HEK293 (cell line): ENCODE measurements around the gene CTSH.

Experiments
- BCL6B ChIP-seq: fragments of 450-650 bp; formaldehyde crosslinking; IDR thresholded peaks from 2 replicates; pipeline ENCODE4 v1.5.1; 2017; ENCODE audit warnings: missing biosample characterization, missing genetic modification characterization
- EGR2 ChIP-seq: fragments of 450-650 bp; formaldehyde crosslinking; IDR thresholded peaks from 2 replicates; pipeline ENCODE4 v1.5.1; 2016; ENCODE audit warnings: low read depth, missing biosample characterization, missing genetic modification characterization
- INSM2 ChIP-seq: fragments of 450-650 bp; formaldehyde crosslinking; IDR thresholded peaks from 2 replicates; pipeline ENCODE4 v1.5.1; 2016; ENCODE audit warnings: missing biosample characterization, missing genetic modification characterization
- KLF10 ChIP-seq: fragments of 450-650 bp; IDR thresholded peaks from 2 replicates; pipeline ENCODE4 v1.5.1; 2018; ENCODE audit warnings: missing biosample characterization, mild to moderate bottlenecking, missing genetic modification characterization
- KLF16 ChIP-seq: fragments of 450-650 bp; formaldehyde crosslinking; IDR thresholded peaks from 2 replicates; pipeline ENCODE4 v1.5.1; 2017; ENCODE audit warnings: missing biosample characterization, missing genetic modification characterization
- KLF7 ChIP-seq: fragments of 450-650 bp; formaldehyde crosslinking; IDR thresholded peaks from 2 replicates; pipeline ENCODE4 v1.5.1; 2016; ENCODE audit warnings: missing biosample characterization, missing genetic modification characterization, borderline replicate concordance
- OSR2 ChIP-seq: fragments of 450-650 bp; formaldehyde crosslinking; IDR thresholded peaks from 2 replicates; pipeline ENCODE4 v1.5.1; 2016; ENCODE audit warnings: missing biosample characterization, missing genetic modification characterization
- PRDM1 ChIP-seq: fragments of 450-650 bp; formaldehyde crosslinking; IDR thresholded peaks from 2 replicates; pipeline ENCODE4; 2016; ENCODE audit warnings: missing biosample characterization, missing genetic modification characterization
- REST ChIP-seq: fragments of 450-650 bp; formaldehyde crosslinking; IDR thresholded peaks from 2 replicates; pipeline ENCODE4 v1.5.1; 2016; ENCODE audit warnings: missing biosample characterization, missing genetic modification characterization
- SETDB1 ChIP-seq: IDR thresholded peaks from one replicate; pipeline ENCODE4 v1.6.1; 2017; ENCODE audit warnings: mild to moderate bottlenecking, low read length, moderate library complexity, mixed read lengths; ENCODE audit not compliant: insufficient read length
- ZBTB1 ChIP-seq: fragments of 450-650 bp; formaldehyde crosslinking; IDR thresholded peaks from 2 replicates; pipeline ENCODE4 v1.5.1; 2016; ENCODE audit warnings: missing biosample characterization, missing genetic modification characterization
- ZBTB10 ChIP-seq: fragments of 450-650 bp; formaldehyde crosslinking; IDR thresholded peaks from 2 replicates; pipeline ENCODE4 v1.5.1; 2016; ENCODE audit warnings: missing biosample characterization, missing genetic modification characterization
- ZBTB11 ChIP-seq: fragments of 450-650 bp; formaldehyde crosslinking; conservative IDR thresholded peaks from 2 replicates; pipeline ENCODE4 v1.5.1; 2016; ENCODE audit warnings: low read depth, missing biosample characterization, missing genetic modification characterization
- ZBTB17 ChIP-seq: fragments of 450-650 bp; formaldehyde crosslinking; IDR thresholded peaks from 2 replicates; pipeline ENCODE4 v1.5.1; 2016; ENCODE audit warnings: missing biosample characterization, missing genetic modification characterization
- ZBTB20 ChIP-seq: fragments of 450-650 bp; formaldehyde crosslinking; IDR thresholded peaks from 2 replicates; pipeline ENCODE4 v1.5.1; 2016; ENCODE audit warnings: missing biosample characterization, missing genetic modification characterization
- ZNF155 ChIP-seq: fragments of 450-650 bp; formaldehyde crosslinking; IDR thresholded peaks from 2 replicates; pipeline ENCODE4 v1.5.1; 2016; ENCODE audit warnings: missing biosample characterization, missing genetic modification characterization
- ZNF19 ChIP-seq: fragments of 450-650 bp; formaldehyde crosslinking; IDR thresholded peaks from 2 replicates; pipeline ENCODE4; 2016; ENCODE audit warnings: missing biosample characterization, missing genetic modification characterization, low read depth
- ZNF274 ChIP-seq, 2 experiments: fragments of 200-500 bp in 1 of 2; fragments of 450-650 bp in 1 of 2; sonication (Bioruptor generic) in 1 of 2; formaldehyde crosslinking in 1 of 2; IDR thresholded peaks; 2 replicates each; pipeline versions ENCODE4 v1.5.1 to v1.6.1; 2014 to 2016; ENCODE audit warnings: borderline replicate concordance in 1 of 2, inconsistent platforms in 1 of 2, low read length in 1 of 2, missing biosample characterization in 1 of 2, missing genetic modification characterization in 1 of 2
- ZNF354C ChIP-seq: fragments of 450-650 bp; formaldehyde crosslinking; IDR thresholded peaks from 2 replicates; pipeline ENCODE4 v1.5.1; 2016; ENCODE audit warnings: missing biosample characterization, missing genetic modification characterization, low read depth, borderline replicate concordance
- ZNF362 ChIP-seq: fragments of 450-650 bp; formaldehyde crosslinking; IDR thresholded peaks from 2 replicates; pipeline ENCODE4 v1.5.1; 2016; ENCODE audit warnings: missing biosample characterization, missing genetic modification characterization
- ZNF423 ChIP-seq: fragments of 450-650 bp; formaldehyde crosslinking; IDR thresholded peaks from 2 replicates; pipeline ENCODE4 v1.5.1; 2016; ENCODE audit warnings: missing biosample characterization, missing genetic modification characterization
- ZNF501 ChIP-seq: fragments of 450-650 bp; formaldehyde crosslinking; IDR thresholded peaks from 2 replicates; pipeline ENCODE4 v1.5.1; 2016; ENCODE audit warnings: missing biosample characterization, missing genetic modification characterization
- ZNF571 ChIP-seq: fragments of 450-650 bp; formaldehyde crosslinking; IDR thresholded peaks from 2 replicates; pipeline ENCODE4 v1.5.0; 2017; ENCODE audit warnings: missing biosample characterization, missing genetic modification characterization
- ZNF658 ChIP-seq: fragments of 450-650 bp; formaldehyde crosslinking; IDR thresholded peaks from 2 replicates; pipeline ENCODE4; 2016; ENCODE audit warnings: missing biosample characterization, missing genetic modification characterization
- ZNF660 ChIP-seq: fragments of 450-650 bp; IDR thresholded peaks from 2 replicates; pipeline ENCODE4 v1.5.1; 2018; ENCODE audit warnings: missing biosample characterization, mild to moderate bottlenecking, missing genetic modification characterization
- ZNF776 ChIP-seq: fragments of 450-650 bp; formaldehyde crosslinking; IDR thresholded peaks from 2 replicates; pipeline ENCODE4 v1.5.0; 2017; ENCODE audit warnings: missing biosample characterization, missing genetic modification characterization, borderline replicate concordance

The CTSH gene

GRCh38 chr15:78944669-78945407 is at the start of gene CTSH (continued):
- TF ChIP-seq ZNF362 (tag by site-specific recombination) (no peak), ZNF155 (tag by site-specific recombination) (no peak), ZNF354C (tag by site-specific recombination) (no peak), ZNF571 (tag by site-specific recombination) (no peak), ZBTB1 (tag by site-specific recombination) (no peak), BCL6B (tag by site-specific recombination) (no peak), PRDM1 (tag by site-specific recombination) (no peak), ZNF423 (tag by site-specific recombination) (no peak), ZNF660 (tag by site-specific recombination) (0 out of 2 replicates have a peak, but pooled peaks have one; percentile 28), ZNF658 (tag by site-specific recombination) (no peak), EGR2 (tag by site-specific recombination) (peak; percentile 34), ZNF776 (tag by site-specific recombination) (no peak), ZBTB11 (tag by site-specific recombination) (no peak), ZNF274 (IDR thresholded peaks at IDR 0.05; ENCODE audit: low read length) (no peak), ZNF274 (tag by site-specific recombination; IDR thresholded peaks at IDR 0.05; ENCODE audit: borderline replicate concordance) (no peak), KLF10 (tag by site-specific recombination) (no peak), ZBTB17 (peak; percentile 68), SETDB1 (no peak), INSM2 (tag by site-specific recombination) (no peak), ZBTB10 (tag by site-specific recombination) (no peak), ZBTB20 (no peak), ZNF19 (tag by site-specific recombination) (no peak), OSR2 (no peak), KLF16 (no peak), REST (tag by site-specific recombination) (no peak), ZNF501 (0 out of 2 replicates have a peak, but pooled peaks have one; percentile 29), KLF7 (tag by site-specific recombination) (no peak)
